Epithelial cell of proximal tubule (primary cell): ENCODE results near the gene TSSK2. TPM values are rescaled to one million over a fixed set of nuclear protein-coding genes. Genes with fewer than 3 reads are reported as not detected.

Experiments
- DNase-seq: peaks from one replicate; pipeline ENCODE4 v3.0.0-alpha.2; 2011; ENCODE audit warnings: low read depth
- H3K4me3 ChIP-seq: 2 replicates; pipeline ENCODE4 v1.5.1; 2011; ENCODE audit warnings: low read depth, mild to moderate bottlenecking, low read length
- total RNA-seq: library from RNA; depleted of rRNA; stranded (reverse); fragments of >200 nt; gene quantifications from 2 replicates; pipeline ENCODE4 v1.2.3, GENCODE V29; 2015
- TF ChIP-seq, protein P1 (sequence below): conservative IDR thresholded peaks from 2 replicates; pipeline ENCODE4 v1.5.1; 2012; ENCODE audit warnings: low read depth, mild to moderate bottlenecking, low read length

The TSSK2 gene
- total RNA-seq, 1 donor from 2014 or later: not detected

- no peak overlapping the region for H3K4me3 ChIP-seq
- DNase-seq: no peak
Observed at GRCh38 chr22:19180740-19181410, 49.8 kb downstream of the TSSK2 start.

GRCh38 chr22:19181786-19182471, 50.8 kb downstream of the TSSK2 start:
- no peak overlapping the region for H3K4me3 ChIP-seq
- TF ChIP-seq, protein P1, sequence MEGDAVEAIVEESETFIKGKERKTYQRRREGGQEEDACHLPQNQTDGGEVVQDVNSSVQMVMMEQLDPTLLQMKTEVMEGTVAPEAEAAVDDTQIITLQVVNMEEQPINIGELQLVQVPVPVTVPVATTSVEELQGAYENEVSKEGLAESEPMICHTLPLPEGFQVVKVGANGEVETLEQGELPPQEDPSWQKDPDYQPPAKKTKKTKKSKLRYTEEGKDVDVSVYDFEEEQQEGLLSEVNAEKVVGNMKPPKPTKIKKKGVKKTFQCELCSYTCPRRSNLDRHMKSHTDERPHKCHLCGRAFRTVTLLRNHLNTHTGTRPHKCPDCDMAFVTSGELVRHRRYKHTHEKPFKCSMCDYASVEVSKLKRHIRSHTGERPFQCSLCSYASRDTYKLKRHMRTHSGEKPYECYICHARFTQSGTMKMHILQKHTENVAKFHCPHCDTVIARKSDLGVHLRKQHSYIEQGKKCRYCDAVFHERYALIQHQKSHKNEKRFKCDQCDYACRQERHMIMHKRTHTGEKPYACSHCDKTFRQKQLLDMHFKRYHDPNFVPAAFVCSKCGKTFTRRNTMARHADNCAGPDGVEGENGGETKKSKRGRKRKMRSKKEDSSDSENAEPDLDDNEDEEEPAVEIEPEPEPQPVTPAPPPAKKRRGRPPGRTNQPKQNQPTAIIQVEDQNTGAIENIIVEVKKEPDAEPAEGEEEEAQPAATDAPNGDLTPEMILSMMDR: no peak
- no peak for DNase-seq

More at GRCh38 chr22:19180740-19181410, 49.8 kb downstream of the TSSK2 start:
- TF ChIP-seq, protein P1: no peak

Other genes with a start within 250 kb of the TSSK2 start
- gene DGCR6, start 225.0 kb upstream of the TSSK2 start, total RNA-seq: 1.1 and 2.8 TPM in 2 replicates
- gene PRODH, start 195.0 kb upstream of the TSSK2 start, total RNA-seq: 1.2 and 2.1 TPM in 2 replicates
- 44.8 and 51.7 TPM in 2 replicates for gene DGCR2, start 8.9 kb upstream of the TSSK2 start, total RNA-seq
- gene ESS2, start 13.3 kb downstream of the TSSK2 start, total RNA-seq: 17.5 and 25.7 TPM in 2 replicates
- not detected in 2 replicates for gene GSC2, start 19.0 kb downstream of the TSSK2 start, total RNA-seq
- 168 and 211 TPM in 2 replicates for gene SLC25A1, start 47.4 kb downstream of the TSSK2 start, total RNA-seq
- 4.3 and 5.3 TPM in 2 replicates for gene CLTCL1, start 160.4 kb downstream of the TSSK2 start, total RNA-seq